ENCODE data around the gene BST1.
A peak's percentile ranks its signal among the peaks of the same experiment; 100 is the strongest.

BST1 gene

GRCh38 chr4:15668566-15669435 lies 34.1 kb upstream of the BST1 start:
- TF ChIP-seq CTCF (IDR thresholded peaks at IDR 0.05; ENCODE audit: insufficient read depth, missing control alignments) = no peak
- no peak for DNase-seq (ENCODE audit: insufficient read length, low spot score)
- FAIRE-seq = peak; percentile 70

GRCh38 chr4:15670576-15670975 lies 32.3 kb upstream of the BST1 start:
- FAIRE-seq (no peak), DNase-seq (ENCODE audit: insufficient read length, low spot score) (no peak)
- no peak for TF ChIP-seq CTCF (IDR thresholded peaks at IDR 0.05; ENCODE audit: insufficient read depth, missing control alignments)

- no peak for DNase-seq (ENCODE audit: insufficient read length, low spot score)
- TF ChIP-seq CTCF (IDR thresholded peaks at IDR 0.05; ENCODE audit: insufficient read depth, missing control alignments) = no peak
- FAIRE-seq = peak; percentile 35
Measured at GRCh38 chr4:15672101-15672500, 30.8 kb upstream of the BST1 start.

- no peak for DNase-seq (ENCODE audit: insufficient read length, low spot score)
- FAIRE-seq = no peak
- TF ChIP-seq CTCF (IDR thresholded peaks at IDR 0.05; ENCODE audit: insufficient read depth, missing control alignments) = no peak
Measured at GRCh38 chr4:15673337-15673736, 29.5 kb upstream of the BST1 start.

GRCh38 chr4:15674046-15674445 lies 28.8 kb upstream of the BST1 start:
- DNase-seq (ENCODE audit: insufficient read length, low spot score) (no peak), FAIRE-seq (no peak)
- no peak for TF ChIP-seq CTCF (IDR thresholded peaks at IDR 0.05; ENCODE audit: insufficient read depth, missing control alignments)

- FAIRE-seq (no peak), DNase-seq (ENCODE audit: insufficient read length, low spot score) (no peak)
- no peak for TF ChIP-seq CTCF (IDR thresholded peaks at IDR 0.05; ENCODE audit: insufficient read depth, missing control alignments)
Measured at GRCh38 chr4:15674926-15675325, 27.9 kb upstream of the BST1 start.

- no peak for FAIRE-seq
- DNase-seq (ENCODE audit: insufficient read length, low spot score) = no peak
- no peak for TF ChIP-seq CTCF (IDR thresholded peaks at IDR 0.05; ENCODE audit: insufficient read depth, missing control alignments)
Measured at GRCh38 chr4:15675356-15675755, 27.5 kb upstream of the BST1 start.
